Spleen (tissue), 7 donors: ENCODE results near the gene CRB1.

Experiments used
- POLR2A ChIP-seq, 3 donors: fragments of 450-650 bp; IDR thresholded peaks; one replicate each; pipeline ENCODE4 v1.5.1; 2017; ENCODE audit warnings: antibody characterized with exemption in 3 of 3, mild to moderate bottlenecking in 1 of 3
- POLR2AphosphoS5 ChIP-seq, 3 donors: sonication (generic); formaldehyde crosslinking; IDR thresholded peaks; one replicate each; pipeline ENCODE4 v1.5.1; 2017; ENCODE audit warnings: antibody characterized with exemption in 3 of 3
- TF ChIP-seq, protein P1 (sequence below), 11 experiments: fragments of 200-600 bp in 7 of 11; fragments of 450-650 bp in 4 of 11; sonication (generic) in 4 of 11; IDR thresholded peaks in 8 of 11; conservative IDR thresholded peaks in 3 of 11; 1 replicate in 7 of 11; 2 replicates in 4 of 11; pipeline versions ENCODE4 v1.4.0 to v1.8.0; 2016 to 2021; ENCODE audit warnings: antibody characterized with exemption in 11 of 11, inconsistent platforms in 4 of 11, mild to moderate bottlenecking in 1 of 11
- donor health status: DM: no; HTN: no; CAD: no; lungs with moderate emphysema.
- donor health status: DM: no; HTN: no; CAD: no.
- donor health status: DM: no; HTN: no; CAD: no.

GRCh38 chr1:197470330-197470729, 202.3 kb downstream of the CRB1 start:
- TF ChIP-seq, protein P1, sequence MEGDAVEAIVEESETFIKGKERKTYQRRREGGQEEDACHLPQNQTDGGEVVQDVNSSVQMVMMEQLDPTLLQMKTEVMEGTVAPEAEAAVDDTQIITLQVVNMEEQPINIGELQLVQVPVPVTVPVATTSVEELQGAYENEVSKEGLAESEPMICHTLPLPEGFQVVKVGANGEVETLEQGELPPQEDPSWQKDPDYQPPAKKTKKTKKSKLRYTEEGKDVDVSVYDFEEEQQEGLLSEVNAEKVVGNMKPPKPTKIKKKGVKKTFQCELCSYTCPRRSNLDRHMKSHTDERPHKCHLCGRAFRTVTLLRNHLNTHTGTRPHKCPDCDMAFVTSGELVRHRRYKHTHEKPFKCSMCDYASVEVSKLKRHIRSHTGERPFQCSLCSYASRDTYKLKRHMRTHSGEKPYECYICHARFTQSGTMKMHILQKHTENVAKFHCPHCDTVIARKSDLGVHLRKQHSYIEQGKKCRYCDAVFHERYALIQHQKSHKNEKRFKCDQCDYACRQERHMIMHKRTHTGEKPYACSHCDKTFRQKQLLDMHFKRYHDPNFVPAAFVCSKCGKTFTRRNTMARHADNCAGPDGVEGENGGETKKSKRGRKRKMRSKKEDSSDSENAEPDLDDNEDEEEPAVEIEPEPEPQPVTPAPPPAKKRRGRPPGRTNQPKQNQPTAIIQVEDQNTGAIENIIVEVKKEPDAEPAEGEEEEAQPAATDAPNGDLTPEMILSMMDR (IDR thresholded peaks at IDR 0.05 in 8 of 11, conservative IDR thresholded peaks at IDR 0.05 in 3 of 11): no peak
- no peak for TF ChIP-seq POLR2A (IDR thresholded peaks at IDR 0.05)
- no peak for TF ChIP-seq POLR2AphosphoS5 (IDR thresholded peaks at IDR 0.05)
